Measurements from ENCODE around the gene WBP1.

The WBP1 gene

GRCh38 chr2:74444498-74445318, 13.5 kb upstream of the WBP1 start:
- Histone ChIP-seq H3K4me3 (ENCODE audit: insufficient read depth, low read length, poor library complexity, severe bottlenecking) (no peak overlapping the region), H3K9ac (ENCODE audit: low read length) (no peak overlapping the region), H3K27ac (ENCODE audit: low read depth, low read length) (no peak overlapping the region), H2AFZ (ENCODE audit: low read depth, low read length, severe bottlenecking) (no peak overlapping the region), H3K27me3 (ENCODE audit: low read length) (no peaks in the 10 kb centered on the region), H3K79me2 (ENCODE audit: insufficient read depth, low read length) (no peaks in the 10 kb centered on the region), H3K9me3 (ENCODE audit: insufficient read depth, low read length) (no peaks in the 10 kb centered on the region), H4K20me1 (ENCODE audit: low read depth, low read length) (no peaks in the 10 kb centered on the region), H3K4me2 (ENCODE audit: low read depth, low read length, poor library complexity, severe bottlenecking) (no peak overlapping the region), H3K36me3 (ENCODE audit: low read length) (no peaks in the 10 kb centered on the region), H3K9me2 (replicated peaks; ENCODE audit: insufficient read depth, low read length) (no peaks in the 10 kb centered on the region), H3F3A (ENCODE audit: insufficient read depth) (no peaks in the 10 kb centered on the region)
- TF ChIP-seq EZH2phosphoT487 (conservative IDR thresholded peaks at IDR 0.05; ENCODE audit: low read length) = no peak
- TF ChIP-seq CTCF (IDR thresholded peaks at IDR 0.05; ENCODE audit: insufficient read depth, low read length, poor library complexity, severe bottlenecking) = no peak

- Histone ChIP-seq H3K27ac (ENCODE audit: low read depth, low read length) (no peak overlapping the region), H3K27me3 (ENCODE audit: low read length) (no peaks in the 10 kb centered on the region), H2AFZ (ENCODE audit: low read depth, low read length, severe bottlenecking) (no peak overlapping the region), H3K9ac (ENCODE audit: low read length) (no peak overlapping the region), H3K9me2 (replicated peaks; ENCODE audit: insufficient read depth, low read length) (no peaks in the 10 kb centered on the region), H3K36me3 (ENCODE audit: low read length) (no peaks in the 10 kb centered on the region), H4K20me1 (ENCODE audit: low read depth, low read length) (no peaks in the 10 kb centered on the region), H3F3A (ENCODE audit: insufficient read depth) (peaks cover 2% of the 10 kb centered on the region; the same call in 1 of the 2 replicates), H3K79me2 (ENCODE audit: insufficient read depth, low read length) (no peaks in the 10 kb centered on the region), H3K4me2 (ENCODE audit: low read depth, low read length, poor library complexity, severe bottlenecking) (no peak overlapping the region), H3K4me3 (ENCODE audit: insufficient read depth, low read length, poor library complexity, severe bottlenecking) (no peak overlapping the region), H3K9me3 (ENCODE audit: insufficient read depth, low read length) (no peaks in the 10 kb centered on the region)
- TF ChIP-seq EZH2phosphoT487 (conservative IDR thresholded peaks at IDR 0.05; ENCODE audit: low read length) = no peak
- no peak for TF ChIP-seq CTCF (IDR thresholded peaks at IDR 0.05; ENCODE audit: insufficient read depth, low read length, poor library complexity, severe bottlenecking)
Measured at GRCh38 chr2:74447230-74447999, 10.8 kb upstream of the WBP1 start.

- H4K20me1 ChIP-seq (ENCODE audit: low read depth, low read length) = no peaks in the 10 kb centered on the region
- no peaks in the 10 kb centered on the region for H3K9me3 ChIP-seq (ENCODE audit: insufficient read depth, low read length)
- TF ChIP-seq EZH2phosphoT487 (conservative IDR thresholded peaks at IDR 0.05; ENCODE audit: low read length) = no peak
- no peak for TF ChIP-seq CTCF (IDR thresholded peaks at IDR 0.05; ENCODE audit: insufficient read depth, low read length, poor library complexity, severe bottlenecking)
- no peaks in the 10 kb centered on the region for H3K36me3 ChIP-seq (ENCODE audit: low read length)
- H3K9me2 ChIP-seq (replicated peaks; ENCODE audit: insufficient read depth, low read length) = no peaks in the 10 kb centered on the region
- no peak overlapping the region for H3K4me2 ChIP-seq (ENCODE audit: low read depth, low read length, poor library complexity, severe bottlenecking)
- H3F3A ChIP-seq (ENCODE audit: insufficient read depth) = peaks cover 15% of the 10 kb centered on the region; the same call in 1 of the 2 replicates
- no peaks in the 10 kb centered on the region for H3K27me3 ChIP-seq (ENCODE audit: low read length)
- H3K9ac ChIP-seq (ENCODE audit: low read length) = no peak overlapping the region
- no peaks in the 10 kb centered on the region for H3K79me2 ChIP-seq (ENCODE audit: insufficient read depth, low read length)
- H3K27ac ChIP-seq (ENCODE audit: low read depth, low read length) = no peak overlapping the region
- H2AFZ ChIP-seq (ENCODE audit: low read depth, low read length, severe bottlenecking) = no peak overlapping the region
- no peak overlapping the region for H3K4me3 ChIP-seq (ENCODE audit: insufficient read depth, low read length, poor library complexity, severe bottlenecking)
Measured at GRCh38 chr2:74448771-74449170, 9.5 kb upstream of the WBP1 start.

All from SU-DHL-6 (cell line).